Subcutaneous adipose tissue (tissue), 4 donors: ENCODE data around the gene NOL3. TPM values are rescaled to one million over a fixed set of nuclear protein-coding genes. Genes with fewer than 3 reads are reported as not detected.

Source experiments
- CTCF ChIP-seq: fragments of 450-650 bp; IDR thresholded peaks from one replicate; pipeline ENCODE4 v1.5.1; 2016; ENCODE audit warnings: low read depth, mild to moderate bottlenecking, control low read depth, antibody characterized with exemption, moderate library complexity
- total RNA-seq, 4 donors: library from RNA; depleted of rRNA; stranded (reverse); fragments of >200 nt; gene quantifications; one replicate each; pipeline ENCODE4 v1.1.0, GENCODE V29; 2016

The NOL3 gene
- total RNA-seq, 4 donors from 2014 or later, result 22.9 to 106 (median 57.4) TPM

- no peak for TF ChIP-seq CTCF
Measured at GRCh38 chr16:67169642-67170167, 633 bp upstream of the NOL3 start.

GRCh38 chr16:67170949-67171649, 761 bp downstream of the NOL3 start:
- TF ChIP-seq CTCF, result no peak

- TF ChIP-seq CTCF, result no peak
Measured at GRCh38 chr16:67173323-67173722, 3.0 kb downstream of the NOL3 start.

- TF ChIP-seq CTCF, result no peak
Measured at GRCh38 chr16:67173808-67174705, 3.7 kb downstream of the NOL3 start.

GRCh38 chr16:67174706-67175231, 4.4 kb downstream of the NOL3 start:
- no peak for TF ChIP-seq CTCF

- TF ChIP-seq CTCF, result no peak
Measured at GRCh38 chr16:67176662-67177061, 6.3 kb downstream of the NOL3 start.
